ENCODE results near the gene NCAPH2.

The NCAPH2 gene

GRCh38 chr22:50522806-50523438 lies 14.9 kb downstream of the NCAPH2 start:
- no peak for DNase-seq (ENCODE audit: low spot score in 2 of 2)
- in situ Hi-C loops (cut with MboI; ENCODE audit: low sequenced_read_pairs) = no loop called here
- H3K27me3 ChIP-seq (ENCODE audit: low read depth) = no peaks in the 10 kb centered on the region
- no peak overlapping the region for H3K4me3 ChIP-seq
- H3K4me1 ChIP-seq = peaks cover 8% of the 10 kb centered on the region; the same call in 1 of the 2 replicates
- peaks cover 59% of the 10 kb centered on the region for H3K36me3 ChIP-seq (replicated peaks)
- H3K9me3 ChIP-seq = no peaks in the 10 kb centered on the region

GRCh38 chr22:50523458-50523805 lies 15.4 kb downstream of the NCAPH2 start:
- no peak overlapping the region for H3K4me3 ChIP-seq
- DNase-seq (ENCODE audit: low spot score in 2 of 2) = no peak
- H3K9me3 ChIP-seq = no peaks in the 10 kb centered on the region
- no peaks in the 10 kb centered on the region for H3K27me3 ChIP-seq (ENCODE audit: low read depth)
- in situ Hi-C loops (cut with MboI; ENCODE audit: low sequenced_read_pairs) = no loop called here
- H3K4me1 ChIP-seq = peaks cover 8% of the 10 kb centered on the region; the same call in 1 of the 2 replicates
- peaks cover 54% of the 10 kb centered on the region for H3K36me3 ChIP-seq (replicated peaks)

DNA sequence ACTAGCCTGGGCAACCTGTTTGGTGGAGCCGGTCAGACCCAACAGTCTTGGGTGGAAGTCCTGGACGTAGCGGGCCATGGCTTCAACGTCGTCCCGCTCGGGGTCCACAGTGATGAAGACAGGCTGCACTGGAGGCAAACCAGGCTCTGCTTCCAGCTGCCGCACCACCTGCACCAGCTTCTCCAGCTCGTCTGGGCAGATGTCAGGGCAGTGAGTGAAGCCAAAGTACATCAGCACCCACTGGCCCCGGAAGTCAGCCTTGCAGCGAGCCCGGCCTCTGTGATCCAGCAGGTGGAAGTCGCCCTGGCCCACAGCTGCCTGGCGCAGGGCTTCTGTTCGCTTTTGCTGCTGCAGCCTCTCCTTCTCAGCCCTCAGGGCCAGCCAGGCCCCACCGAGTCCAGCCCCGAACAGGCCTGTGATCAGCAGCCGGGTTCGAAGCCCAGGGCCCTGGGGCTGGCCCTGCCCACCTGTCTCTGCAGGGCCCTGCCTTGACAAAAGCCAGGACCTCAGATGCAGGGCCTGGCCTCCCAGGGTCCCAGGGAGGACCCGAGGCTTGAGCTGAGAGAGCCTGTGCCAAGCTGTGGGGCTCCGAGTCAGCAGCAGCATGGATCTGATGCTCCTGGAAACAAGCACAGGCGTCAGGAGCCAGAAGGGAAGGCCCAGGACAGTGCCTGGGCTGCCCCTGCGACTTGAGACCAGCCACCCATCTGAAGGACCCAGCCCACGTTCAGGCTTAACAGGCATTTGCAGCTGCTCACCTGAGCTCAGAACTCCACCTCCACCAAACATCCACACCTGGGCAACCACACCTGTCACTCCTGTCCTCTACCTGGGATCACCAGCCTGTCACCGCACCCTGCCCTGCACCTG lies 16.0 kb downstream of the NCAPH2 start:
- no peaks in the 10 kb centered on the region for H3K9me3 ChIP-seq
- H3K4me1 ChIP-seq = peaks cover 8% of the 10 kb centered on the region; the same call in 1 of the 2 replicates
- no peaks in the 10 kb centered on the region for H3K27me3 ChIP-seq (ENCODE audit: low read depth)
- peak overlapping the region; percentile 87 for H3K4me3 ChIP-seq
- in situ Hi-C loops (cut with MboI; ENCODE audit: low sequenced_read_pairs) = no loop called here
- H3K36me3 ChIP-seq (replicated peaks) = peaks cover 50% of the 10 kb centered on the region
- DNase-seq (ENCODE audit: low spot score in 2 of 2) = peak in 1 of 2 experiments; percentile 23

- peaks cover 43% of the 10 kb centered on the region for H3K36me3 ChIP-seq (replicated peaks)
- DNase-seq (ENCODE audit: low spot score in 2 of 2) = no peak
Observed at GRCh38 chr22:50524676-50525103, 16.7 kb downstream of the NCAPH2 start.

GRCh38 chr22:50525104-50525857 lies 17.3 kb downstream of the NCAPH2 start, which contains the start of gene SCO2:
Gene SCO2 (minus strand): TSS chr22:50525598. CDS start chr22:50524411, 1,187 bp downstream.
- in situ Hi-C loops (cut with MboI; ENCODE audit: low sequenced_read_pairs) = no loop called here
- Histone ChIP-seq H3K36me3 (replicated peaks) (peaks cover 42% of the 10 kb centered on the region), H3K9me3 (no peaks in the 10 kb centered on the region), H3K27me3 (ENCODE audit: low read depth) (no peaks in the 10 kb centered on the region), H3K4me3 (peak within 1 kb of the TSS; percentile 87), H3K4me1 (peaks cover 9% of the 10 kb centered on the region)
- DNase-seq (ENCODE audit: low spot score in 2 of 2) = peak; percentile 92 to 98

More at GRCh38 chr22:50524676-50525103, 16.7 kb downstream of the NCAPH2 start:
- in situ Hi-C loops (cut with MboI; ENCODE audit: low sequenced_read_pairs) = no loop called here
- H3K27me3 ChIP-seq (ENCODE audit: low read depth) = no peaks in the 10 kb centered on the region
- H3K4me1 ChIP-seq = peaks cover 8% of the 10 kb centered on the region; the same call in 1 of the 2 replicates
- peak overlapping the region; percentile 87 for H3K4me3 ChIP-seq
- no peaks in the 10 kb centered on the region for H3K9me3 ChIP-seq

- DNase-seq (ENCODE audit: low spot score in 2 of 2) = no peak
- H3K4me3 ChIP-seq = peak overlapping the region; percentile 87
- in situ Hi-C loops (cut with MboI; ENCODE audit: low sequenced_read_pairs) = no loop called here
- H3K9me3 ChIP-seq = no peaks in the 10 kb centered on the region
- H3K4me1 ChIP-seq = peaks cover 12% of the 10 kb centered on the region
- H3K36me3 ChIP-seq (replicated peaks) = peaks cover 38% of the 10 kb centered on the region
- no peaks in the 10 kb centered on the region for H3K27me3 ChIP-seq (ENCODE audit: low read depth)
Observed at GRCh38 chr22:50525858-50526107, 17.8 kb downstream of the NCAPH2 start.

GRCh38 chr22:50526108-50526833 lies 18.2 kb downstream of the NCAPH2 start:
- Histone ChIP-seq H3K9me3 (no peaks in the 10 kb centered on the region), H3K4me1 (peaks cover 16% of the 10 kb centered on the region), H3K27me3 (ENCODE audit: low read depth) (no peaks in the 10 kb centered on the region), H3K4me3 (peak overlapping the region; percentile 87), H3K36me3 (replicated peaks) (peaks cover 35% of the 10 kb centered on the region)
- peak; percentile 69 to 93 for DNase-seq (ENCODE audit: low spot score in 2 of 2)
- in situ Hi-C loops (cut with MboI; ENCODE audit: low sequenced_read_pairs) = no loop called here

- in situ Hi-C loops (cut with MboI; ENCODE audit: low sequenced_read_pairs) = no loop called here
- H3K4me1 ChIP-seq = peaks cover 17% of the 10 kb centered on the region
- peak; percentile 82 to 90 for DNase-seq (ENCODE audit: low spot score in 2 of 2)
- no peaks in the 10 kb centered on the region for H3K9me3 ChIP-seq
- H3K27me3 ChIP-seq (ENCODE audit: low read depth) = no peaks in the 10 kb centered on the region
- H3K36me3 ChIP-seq (replicated peaks) = peaks cover 27% of the 10 kb centered on the region
- H3K4me3 ChIP-seq = peak overlapping the region; percentile 87
Observed at GRCh38 chr22:50526834-50527801, 19.1 kb downstream of the NCAPH2 start.

DNA sequence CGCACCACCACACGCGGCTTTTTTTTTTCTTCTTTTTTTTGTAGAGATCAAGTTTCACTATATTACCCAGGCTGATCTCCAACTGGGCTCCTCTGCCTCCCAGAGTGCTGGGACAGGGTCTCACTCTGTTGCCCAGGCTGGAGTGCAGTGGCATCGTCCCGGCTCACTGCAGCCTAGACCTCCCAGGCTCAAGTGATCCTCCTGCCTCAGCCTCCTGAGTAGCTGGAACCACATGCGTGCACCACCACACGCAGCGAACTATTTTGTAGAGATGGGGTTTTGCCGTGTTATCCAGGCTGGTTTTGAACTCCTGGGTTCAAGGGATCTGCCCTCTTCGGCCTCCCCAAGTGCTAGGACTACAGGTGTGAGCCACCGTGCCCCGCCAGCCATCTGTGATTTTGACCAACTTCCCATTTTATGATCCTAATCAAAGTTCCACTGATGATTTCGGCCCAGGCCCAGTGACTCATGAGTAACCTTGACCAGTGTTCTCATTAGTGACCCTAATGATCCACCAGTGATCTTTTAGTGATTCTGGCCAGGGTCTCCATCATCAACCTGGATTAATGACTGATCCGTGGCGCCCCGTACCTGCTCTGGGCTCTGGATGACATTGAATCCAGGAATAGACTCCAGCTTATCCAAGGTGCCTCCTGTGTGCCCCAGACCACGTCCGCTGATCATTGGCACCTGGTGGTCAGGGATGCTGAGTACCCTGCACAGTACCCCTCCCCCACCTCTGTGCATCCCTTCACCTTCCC lies 20.1 kb downstream of the NCAPH2 start:
- in situ Hi-C loops (cut with MboI; ENCODE audit: low sequenced_read_pairs) = no loop called here
- H3K27me3 ChIP-seq (ENCODE audit: low read depth) = no peaks in the 10 kb centered on the region

DNA sequence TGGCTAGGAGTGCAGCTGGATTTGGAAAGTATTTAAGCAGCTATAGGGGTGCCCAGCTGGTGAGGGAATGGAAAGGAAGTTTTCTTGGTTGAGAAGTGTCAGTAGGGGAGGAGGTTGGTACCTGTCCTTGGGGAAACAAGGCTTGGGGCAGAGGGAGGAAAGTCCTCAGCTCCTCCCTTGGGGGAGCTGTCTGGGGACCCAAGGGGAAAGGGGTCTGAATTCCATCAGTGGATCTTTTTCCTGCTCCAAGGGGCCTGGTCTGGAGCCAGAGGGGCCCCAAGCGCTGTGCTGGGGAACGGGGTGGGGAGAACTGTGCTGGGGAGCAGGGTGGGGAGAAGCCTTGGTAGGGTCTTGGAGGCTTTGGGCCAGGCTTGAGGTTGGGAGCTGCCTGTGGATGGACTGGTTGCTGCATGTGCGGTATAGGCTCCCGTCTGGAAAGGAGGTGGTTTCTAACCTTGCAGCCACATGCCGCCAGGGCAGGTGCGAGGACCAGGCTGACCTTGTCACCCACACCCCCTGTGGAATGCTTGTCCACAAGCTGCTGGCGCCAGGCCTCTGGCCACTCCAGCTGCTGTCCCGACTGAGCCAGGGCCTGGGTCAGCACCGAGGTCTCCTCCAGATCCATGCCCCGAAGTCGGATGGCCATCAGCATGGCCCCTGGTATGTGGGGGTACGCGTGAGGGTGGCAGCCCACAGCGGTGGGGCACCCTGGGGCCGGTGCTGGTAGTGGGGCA lies 20.8 kb downstream of the NCAPH2 start:
- DNase-seq (ENCODE audit: low spot score in 2 of 2) = peak in 1 of 2 experiments; percentile 35
- Histone ChIP-seq H3K27me3 (ENCODE audit: low read depth) (no peaks in the 10 kb centered on the region), H3K4me1 (peaks cover 17% of the 10 kb centered on the region), H3K4me3 (no peak overlapping the region), H3K36me3 (replicated peaks) (peaks cover 11% of the 10 kb centered on the region), H3K9me3 (no peaks in the 10 kb centered on the region)
- in situ Hi-C loops (cut with MboI; ENCODE audit: low sequenced_read_pairs) = no loop called here

More for the DNA sequence above, 20.1 kb downstream of the NCAPH2 start:
- H3K4me1 ChIP-seq = peaks cover 17% of the 10 kb centered on the region
- no peak for DNase-seq (ENCODE audit: low spot score in 2 of 2)
- no peak overlapping the region for H3K4me3 ChIP-seq
- no peaks in the 10 kb centered on the region for H3K9me3 ChIP-seq
- H3K36me3 ChIP-seq (replicated peaks) = peaks cover 18% of the 10 kb centered on the region

GRCh38 chr22:50529416-50529896 lies 21.4 kb downstream of the NCAPH2 start:
- Histone ChIP-seq H3K4me1 (peaks cover 17% of the 10 kb centered on the region), H3K27me3 (ENCODE audit: low read depth) (no peaks in the 10 kb centered on the region), H3K4me3 (no peak overlapping the region), H3K36me3 (replicated peaks) (peaks cover 5% of the 10 kb centered on the region; the same call in 1 of the 2 replicates), H3K9me3 (no peaks in the 10 kb centered on the region)
- in situ Hi-C loops (cut with MboI; ENCODE audit: low sequenced_read_pairs) = no loop called here
- DNase-seq (ENCODE audit: low spot score in 2 of 2) = no peak

All from HAP-1 (cell line).